Endothelial cell of umbilical vein (primary cell): ENCODE measurements around the gene CXCL16. TPM values are rescaled to one million over a fixed set of nuclear protein-coding genes. Genes with fewer than 3 reads are reported as not detected.

Experiments used
- BruUV-seq: library from RNA; stranded (reverse); fragments of 400-500 nt; replicated peaks from 2 replicates; lab custom pipeline; 2021; lab: Mats Ljungman, UMichigan
- CTCF ChIA-PET: fragments of 300-600, 350-600 bp; sonication (Branson Sonifier 250); formaldehyde crosslinking; loops from one replicate; lab custom pipeline; 2021; ENCODE audit warnings: antibody characterized with exemption, inconsistent platforms; lab: Charles Lee
- POLR2A ChIA-PET: fragments of 300-600, 350-600 bp; sonication (Branson Sonifier 250); formaldehyde crosslinking; loops from one replicate; lab custom pipeline; 2021; ENCODE audit warnings: antibody characterized with exemption, inconsistent platforms; lab: Charles Lee
- DNase-seq: peaks from one replicate; pipeline ENCODE4 v3.0.0-alpha.2; 2011; ENCODE audit warnings: low read depth, low spot score
- FAIRE-seq: peaks from 2 replicates; lab custom pipeline; 2011; peaks lifted over from hg19 to GRCh38; lab: Jason Lieb, UNC
- H2AFZ ChIP-seq: 2 replicates; pipeline ENCODE4 v1.6.0; 2012; ENCODE audit warnings: low read depth, low read length, control low read depth, inconsistent platforms
- H3K27ac ChIP-seq: 2 replicates; pipeline ENCODE4 v1.5.1; 2011; ENCODE audit warnings: low read depth, mild to moderate bottlenecking, control low read depth, low read length, moderate library complexity; ENCODE audit not compliant: insufficient read depth
- H3K27me3 ChIP-seq, 2 experiments: 2 replicates each; pipeline versions ENCODE4 v1.6.0 to v1.6.1; 2011; ENCODE audit warnings: low read length in 2 of 2, mixed read lengths in 1 of 2; ENCODE audit not compliant: control insufficient read depth in 2 of 2, insufficient read depth in 2 of 2
- H3K36me3 ChIP-seq, 2 experiments: 2 replicates in 1 of 2; 3 replicates in 1 of 2; pipeline ENCODE4 v1.5.1; 2011; ENCODE audit warnings: low read length in 2 of 2, mild to moderate bottlenecking in 1 of 2, moderate library complexity in 1 of 2; ENCODE audit not compliant: control insufficient read depth in 2 of 2, insufficient read depth in 2 of 2; ENCODE audit errors: extremely low read depth in 1 of 2
- H3K4me1 ChIP-seq: 3 replicates; pipeline ENCODE4 v1.5.1; 2011; ENCODE audit warnings: mild to moderate bottlenecking, low read length; ENCODE audit not compliant: control insufficient read depth, insufficient read depth; ENCODE audit errors: extremely low read depth
- H3K4me2 ChIP-seq: 2 replicates; pipeline ENCODE4 v1.6.1; 2011; ENCODE audit warnings: low read length, control low read depth, mixed read lengths; ENCODE audit not compliant: insufficient read depth
- H3K4me3 ChIP-seq, 3 experiments: fragments of 200-600 bp in 1 of 3; sonication (generic), shearing (Covaris generic) in 1 of 3; replicated peaks in 1 of 3; 2 replicates each; pipeline ENCODE4 v1.5.1; 2011 to 2016; ENCODE audit warnings: control low read depth in 3 of 3, low read length in 3 of 3, mild to moderate bottlenecking in 2 of 3, inconsistent platforms in 1 of 3, low read depth in 1 of 3, moderate library complexity in 1 of 3; ENCODE audit not compliant: insufficient read depth in 1 of 3
- H3K79me2 ChIP-seq: 2 replicates; pipeline ENCODE4 v1.6.0; 2012; ENCODE audit warnings: low read length, inconsistent platforms; ENCODE audit not compliant: control insufficient read depth, insufficient read depth
- H3K9ac ChIP-seq: replicated peaks from 2 replicates; pipeline ENCODE3; 2011; ENCODE audit warnings: low read length, control low read depth; ENCODE audit not compliant: insufficient read depth; ENCODE audit errors: extremely low read depth
- H3K9me1 ChIP-seq: replicated peaks from 3 replicates; pipeline ENCODE4 v1.6.0; 2011; ENCODE audit warnings: mild to moderate bottlenecking, low read length; ENCODE audit not compliant: control insufficient read depth, insufficient read depth; ENCODE audit errors: extremely low read depth
- H3K9me3 ChIP-seq: replicated peaks from 2 replicates; pipeline ENCODE4 v1.5.1; 2012; ENCODE audit warnings: low read length, inconsistent platforms; ENCODE audit not compliant: control insufficient read depth, insufficient read depth
- H4K20me1 ChIP-seq: replicated peaks from 2 replicates; pipeline ENCODE3; 2011; ENCODE audit warnings: mild to moderate bottlenecking, low read length; ENCODE audit not compliant: control insufficient read depth, insufficient read depth; ENCODE audit errors: extremely low read depth
- CTCF ChIP-seq, 2 donors: IDR thresholded peaks; 1 replicate in 1 of 2; 2 replicates in 1 of 2; pipeline ENCODE4 v1.5.1; 2011; ENCODE audit warnings: low read length in 2 of 2, mild to moderate bottlenecking in 2 of 2, moderate library complexity in 2 of 2, control low read depth in 1 of 2, inconsistent platforms in 1 of 2, low read depth in 1 of 2; ENCODE audit not compliant: insufficient read depth in 1 of 2; ENCODE audit errors: extremely low read depth in 1 of 2
- EZH2 ChIP-seq: IDR thresholded peaks from 2 replicates; pipeline ENCODE4 v1.6.1; 2012; ENCODE audit warnings: borderline replicate concordance, low read depth, mild to moderate bottlenecking, moderate library complexity, low read length, inconsistent platforms; ENCODE audit not compliant: severe bottlenecking
- FOS ChIP-seq: IDR thresholded peaks from 2 replicates; pipeline ENCODE4 v1.6.1; 2011; ENCODE audit warnings: mild to moderate bottlenecking, low read length, moderate library complexity, borderline replicate concordance; ENCODE audit not compliant: insufficient read depth
- GATA2 ChIP-seq: IDR thresholded peaks from 2 replicates; pipeline ENCODE4 v1.7.0; 2011; ENCODE audit warnings: low read depth, mild to moderate bottlenecking, moderate library complexity, mixed read lengths, low read length; ENCODE audit not compliant: insufficient read length, insufficient read depth
- JUN ChIP-seq: IDR thresholded peaks from 2 replicates; pipeline ENCODE4 v1.6.1; 2011; ENCODE audit warnings: borderline replicate concordance, low read depth; ENCODE audit not compliant: insufficient read length, insufficient read depth
- MAX ChIP-seq: IDR thresholded peaks from 2 replicates; pipeline ENCODE4 v1.6.1; 2011; ENCODE audit not compliant: insufficient read depth, insufficient read length
- MYC ChIP-seq: IDR thresholded peaks from one replicate; pipeline ENCODE4 v1.6.1; 2011; ENCODE audit warnings: mild to moderate bottlenecking, low read depth, low read length
- POLR2A ChIP-seq: IDR thresholded peaks from 2 replicates; pipeline ENCODE4 v1.6.1; 2012; ENCODE audit warnings: low read depth, mild to moderate bottlenecking, control low read depth, low read length
- POLR2AphosphoS5 ChIP-seq: IDR thresholded peaks from 2 replicates; pipeline ENCODE4 v1.6.1; 2012; ENCODE audit warnings: low read depth, mild to moderate bottlenecking, control low read depth, low read length, moderate library complexity; ENCODE audit not compliant: insufficient read depth
- dilution Hi-C: fragments of 300-500 bp; cut with MboI; formaldehyde crosslinking; loops from one replicate; pipeline ENCODE4 v1.15.0; 2019; ENCODE audit warnings: low sequenced_read_pairs; ENCODE audit not compliant: extremely low pct_ligation_motif_present
- intact Hi-C: fragments of 100-400 bp; cut with micrococcal nuclease; formaldehyde crosslinking; loops from one replicate; pipeline ENCODE4 v1.10.0; 2022
- polyA plus RNA-seq, 4 experiments: library from polyadenylated mRNA; depleted of rRNA in 3 of 4; stranded (reverse) in 3 of 4; unstranded in 1 of 4; fragments of >200 nt; gene quantifications; 2 replicates each; pipeline versions ENCODE4 v1.2.1 to v1.2.3, GENCODE V29; 2011 to 2012; ENCODE audit warnings: missing spikeins in 1 of 4
- total RNA-seq: library from RNA; stranded (reverse); gene quantifications from 2 replicates; pipeline ENCODE4 v1.2.3, GENCODE V29; 2021

Gene CXCL16
- total and polyA plus RNA-seq, 2 donors (not counting 3 experiments of a cell fraction or from before 2014, with no cell fraction given) = 4.8 to 6.1 TPM

DNA sequence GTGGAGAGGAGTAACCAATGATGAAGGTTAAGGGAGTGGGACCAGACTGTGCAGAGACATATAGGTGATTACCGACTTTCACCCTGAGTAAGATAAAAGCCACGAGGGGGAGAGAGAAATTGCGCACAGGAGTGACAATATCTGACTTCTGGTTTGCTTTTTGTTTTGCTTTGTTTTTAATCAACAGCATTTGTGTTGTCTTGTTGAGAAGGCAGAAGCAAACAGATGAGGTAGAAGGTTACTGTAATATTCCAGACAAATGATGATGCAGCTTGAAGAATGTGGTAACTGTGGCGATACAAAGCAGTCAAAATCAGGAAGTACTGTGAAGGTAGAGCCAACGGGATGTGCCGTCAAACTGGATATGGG lies 43.3 kb downstream of the CXCL16 start:
- TF ChIP-seq EZH2 (no peak), POLR2A (no peak), MAX (no peak), JUN (no peak), CTCF (IDR thresholded peaks at IDR 0.05; ENCODE audit: extremely low read depth in 1 of 2, insufficient read depth in 1 of 2, low read depth in 1 of 2, low read length in 2 of 2) (no peak), GATA2 (no peak), MYC (no peak), POLR2AphosphoS5 (no peak), FOS (no peak)
- Histone ChIP-seq H3K27me3 (no peaks in the 10 kb centered on the region), H3K79me2 (peaks cover 55% of the 10 kb centered on the region), H3K4me2 (no peak overlapping the region), H3K4me3 (no peak overlapping the region), H3K27ac (no peak overlapping the region), H3K9me3 (no peaks in the 10 kb centered on the region), H3K4me1 (no peaks in the 10 kb centered on the region), H3K9me1 (no peaks in the 10 kb centered on the region), H2AFZ (no peak overlapping the region), H3K9ac (no peak overlapping the region), H3K36me3 (peaks cover 0 to 3% of the 10 kb centered on the region in 2 experiments), H4K20me1 (no peaks in the 10 kb centered on the region)
- ChIA-PET CTCF (no interaction called here), POLR2A (no interaction called here)
- DNase-seq (no peak), FAIRE-seq (no peak)
- BruUV-seq = no TSS peak
- intact Hi-C loops (no loop called here), dilution Hi-C loops (no loop called here)
